Osteoblast (primary cell): Measurements from ENCODE around the gene SCML1. TPM values are rescaled to one million over a fixed set of nuclear protein-coding genes. Genes with fewer than 3 reads are reported as not detected.

Experiments used
- DNase-seq: peaks from one replicate; pipeline ENCODE4 v3.0.0; 2011; ENCODE audit warnings: low spot score, mixed read lengths; ENCODE audit not compliant: insufficient read length; ENCODE audit errors: missing footprints
- H2AFZ ChIP-seq: 2 replicates; pipeline ENCODE4 v1.6.0; 2011; ENCODE audit warnings: mild to moderate bottlenecking, low read length
- H3K27ac ChIP-seq: 2 replicates; pipeline ENCODE4 v1.5.1; 2011; ENCODE audit warnings: mild to moderate bottlenecking, low read depth, low read length, moderate library complexity
- H3K27me3 ChIP-seq: 2 replicates; pipeline ENCODE4 v1.6.0; 2012; ENCODE audit warnings: mild to moderate bottlenecking, control low read depth, inconsistent platforms, low read length, moderate library complexity; ENCODE audit not compliant: insufficient read depth
- H3K36me3 ChIP-seq: 2 replicates; pipeline ENCODE4 v1.5.1; 2011; ENCODE audit warnings: mild to moderate bottlenecking, low read length, control low read depth, moderate library complexity; ENCODE audit not compliant: insufficient read depth
- H3K4me1 ChIP-seq: 2 replicates; pipeline ENCODE4 v1.5.1; 2011; ENCODE audit warnings: mild to moderate bottlenecking, low read length, control low read depth, moderate library complexity; ENCODE audit not compliant: insufficient read depth
- H3K4me2 ChIP-seq: 2 replicates; pipeline ENCODE4 v1.6.0; 2011; ENCODE audit warnings: mild to moderate bottlenecking, low read length; ENCODE audit not compliant: insufficient read depth
- H3K4me3 ChIP-seq: fragments of 200-600 bp; sonication (generic); 3 replicates; pipeline ENCODE4 v1.5.1; 2012; ENCODE audit warnings: mild to moderate bottlenecking, low read length, inconsistent platforms; ENCODE audit not compliant: insufficient read depth
- H3K79me2 ChIP-seq: 2 replicates; pipeline ENCODE4 v1.6.0; 2012; ENCODE audit warnings: mild to moderate bottlenecking, low read length, control low read depth, inconsistent platforms; ENCODE audit not compliant: insufficient read depth
- H3K9me3 ChIP-seq: 2 replicates; pipeline ENCODE4 v1.5.1; 2011; ENCODE audit warnings: low read depth, low read length, control low read depth
- H4K20me1 ChIP-seq: 2 replicates; pipeline ENCODE4 v1.6.0; 2012; ENCODE audit warnings: mild to moderate bottlenecking, low read length, control low read depth; ENCODE audit not compliant: insufficient read depth
- CTCF ChIP-seq: IDR thresholded peaks from 2 replicates; pipeline ENCODE4 v1.5.1; 2011; ENCODE audit warnings: mild to moderate bottlenecking, low read depth, low read length, moderate library complexity; ENCODE audit errors: extremely low read depth
- total RNA-seq: library from RNA; depleted of rRNA; stranded (reverse); fragments of >200 nt; gene quantifications from 2 replicates; pipeline ENCODE4 v1.2.3, GENCODE V29; 2012

The SCML1 gene
- total RNA-seq, 1 donor: 12.3 TPM

GRCh38 chrX:17713288-17713687, 24.0 kb upstream of the SCML1 start:
- no peaks in the 10 kb centered on the region for H4K20me1 ChIP-seq
- no peak overlapping the region for H3K27ac ChIP-seq
- no peaks in the 10 kb centered on the region for H3K9me3 ChIP-seq
- no peak overlapping the region for H3K4me2 ChIP-seq
- DNase-seq: no peak
- no peaks in the 10 kb centered on the region for H3K36me3 ChIP-seq
- no peak overlapping the region for H2AFZ ChIP-seq
- no peak for TF ChIP-seq CTCF
- no peaks in the 10 kb centered on the region for H3K79me2 ChIP-seq
- no peaks in the 10 kb centered on the region for H3K4me1 ChIP-seq
- no peaks in the 10 kb centered on the region for H3K27me3 ChIP-seq
- H3K4me3 ChIP-seq: no peak overlapping the region

- Histone ChIP-seq H3K4me3 (no peak overlapping the region), H3K9me3 (no peaks in the 10 kb centered on the region), H3K36me3 (no peaks in the 10 kb centered on the region), H3K79me2 (no peaks in the 10 kb centered on the region), H3K4me2 (no peak overlapping the region), H2AFZ (no peak overlapping the region), H4K20me1 (no peaks in the 10 kb centered on the region), H3K27ac (no peak overlapping the region), H3K4me1 (no peaks in the 10 kb centered on the region), H3K27me3 (no peaks in the 10 kb centered on the region)
- DNase-seq: no peak
- TF ChIP-seq CTCF: no peak
These were observed 18.6 kb upstream of the SCML1 start for GRCh38 chrX:17718649-17719165.

- Histone ChIP-seq H3K36me3 (no peaks in the 10 kb centered on the region), H3K27ac (no peak overlapping the region), H3K9me3 (no peaks in the 10 kb centered on the region), H3K4me1 (no peaks in the 10 kb centered on the region), H3K27me3 (no peaks in the 10 kb centered on the region), H3K4me3 (no peak overlapping the region), H2AFZ (no peak overlapping the region), H3K79me2 (no peaks in the 10 kb centered on the region), H3K4me2 (no peak overlapping the region), H4K20me1 (no peaks in the 10 kb centered on the region)
- no peak for DNase-seq
- TF ChIP-seq CTCF: no peak
These were observed 17.6 kb upstream of the SCML1 start for GRCh38 chrX:17719711-17720110.

GRCh38 chrX:17721715-17722114, 15.6 kb upstream of the SCML1 start:
- H3K27me3 ChIP-seq: no peaks in the 10 kb centered on the region
- peaks cover 4% of the 10 kb centered on the region for H3K36me3 ChIP-seq
- H3K27ac ChIP-seq: no peak overlapping the region
- no peak overlapping the region for H2AFZ ChIP-seq
- no peak overlapping the region for H3K4me2 ChIP-seq
- no peaks in the 10 kb centered on the region for H3K79me2 ChIP-seq
- H3K9me3 ChIP-seq: no peaks in the 10 kb centered on the region
- no peaks in the 10 kb centered on the region for H3K4me1 ChIP-seq
- no peaks in the 10 kb centered on the region for H4K20me1 ChIP-seq
- DNase-seq: no peak
- TF ChIP-seq CTCF: no peak
- H3K4me3 ChIP-seq: no peak overlapping the region
